Endothelial cell of umbilical vein (primary cell): Measurements from ENCODE around the gene CLDN1.

ENCODE experiments used
- CTCF ChIP-seq, 2 donors: IDR thresholded peaks; 1 replicate in 1 of 2; 2 replicates in 1 of 2; pipeline ENCODE4 v1.5.1; 2011; ENCODE audit warnings: low read length in 2 of 2, mild to moderate bottlenecking in 2 of 2, moderate library complexity in 2 of 2, control low read depth in 1 of 2, inconsistent platforms in 1 of 2, low read depth in 1 of 2; ENCODE audit not compliant: insufficient read depth in 1 of 2; ENCODE audit errors: extremely low read depth in 1 of 2
- EZH2 ChIP-seq: IDR thresholded peaks from 2 replicates; pipeline ENCODE4 v1.6.1; 2012; ENCODE audit warnings: borderline replicate concordance, low read depth, mild to moderate bottlenecking, moderate library complexity, low read length, inconsistent platforms; ENCODE audit not compliant: severe bottlenecking
- FOS ChIP-seq: IDR thresholded peaks from 2 replicates; pipeline ENCODE4 v1.6.1; 2011; ENCODE audit warnings: mild to moderate bottlenecking, low read length, moderate library complexity, borderline replicate concordance; ENCODE audit not compliant: insufficient read depth
- GATA2 ChIP-seq: IDR thresholded peaks from 2 replicates; pipeline ENCODE4 v1.7.0; 2011; ENCODE audit warnings: low read depth, mild to moderate bottlenecking, moderate library complexity, mixed read lengths, low read length; ENCODE audit not compliant: insufficient read length, insufficient read depth
- JUN ChIP-seq: IDR thresholded peaks from 2 replicates; pipeline ENCODE4 v1.6.1; 2011; ENCODE audit warnings: borderline replicate concordance, low read depth; ENCODE audit not compliant: insufficient read length, insufficient read depth
- MAX ChIP-seq: IDR thresholded peaks from 2 replicates; pipeline ENCODE4 v1.6.1; 2011; ENCODE audit not compliant: insufficient read depth, insufficient read length
- MYC ChIP-seq: IDR thresholded peaks from one replicate; pipeline ENCODE4 v1.6.1; 2011; ENCODE audit warnings: mild to moderate bottlenecking, low read depth, low read length
- POLR2A ChIP-seq: IDR thresholded peaks from 2 replicates; pipeline ENCODE4 v1.6.1; 2012; ENCODE audit warnings: low read depth, mild to moderate bottlenecking, control low read depth, low read length
- POLR2AphosphoS5 ChIP-seq: IDR thresholded peaks from 2 replicates; pipeline ENCODE4 v1.6.1; 2012; ENCODE audit warnings: low read depth, mild to moderate bottlenecking, control low read depth, low read length, moderate library complexity; ENCODE audit not compliant: insufficient read depth

- TF ChIP-seq CTCF (IDR thresholded peaks at IDR 0.05; ENCODE audit: extremely low read depth in 1 of 2, insufficient read depth in 1 of 2, low read depth in 1 of 2, low read length in 2 of 2) (no peak), POLR2AphosphoS5 (no peak), POLR2A (no peak), EZH2 (no peak), JUN (no peak), FOS (no peak), MYC (no peak), MAX (no peak), GATA2 (no peak)
Observed at GRCh38 chr3:190346541-190346940, 24.3 kb upstream of the CLDN1 start.
